ENCODE data around the gene LTBP1. TPM values are rescaled to one million over a fixed set of nuclear protein-coding genes. Genes with fewer than 3 reads are reported as not detected.
"Not testable (repeated sequence)": the region's sequence is repeated elsewhere in the genome, so short reads cannot be mapped to it uniquely, and the experiment has no call there.

LTBP1 gene
- total RNA-seq, 4 donors from 2014 or later: 3.8 to 20.8 (median 11.3) TPM

GRCh38 chr2:33365264-33365970 lies 418.7 kb downstream of the LTBP1 start:
- WGBS, 2 donors: 79 to 84% methylated on average over 9 of the region's 9 CpGs
- DNase-seq (ENCODE audit: low spot score in 2 of 2): no peak
- intact Hi-C loops (cut with DNase I; ENCODE audit: low total_unique reads): no loop called here
- no peak overlapping the region for H3K4me3 ChIP-seq (ENCODE audit: low read depth, poor library complexity, severe bottlenecking)
- no peak for TF ChIP-seq POLR2A (IDR thresholded peaks at IDR 0.05)
- no peak for TF ChIP-seq CTCF (IDR thresholded peaks at IDR 0.05)

DNA sequence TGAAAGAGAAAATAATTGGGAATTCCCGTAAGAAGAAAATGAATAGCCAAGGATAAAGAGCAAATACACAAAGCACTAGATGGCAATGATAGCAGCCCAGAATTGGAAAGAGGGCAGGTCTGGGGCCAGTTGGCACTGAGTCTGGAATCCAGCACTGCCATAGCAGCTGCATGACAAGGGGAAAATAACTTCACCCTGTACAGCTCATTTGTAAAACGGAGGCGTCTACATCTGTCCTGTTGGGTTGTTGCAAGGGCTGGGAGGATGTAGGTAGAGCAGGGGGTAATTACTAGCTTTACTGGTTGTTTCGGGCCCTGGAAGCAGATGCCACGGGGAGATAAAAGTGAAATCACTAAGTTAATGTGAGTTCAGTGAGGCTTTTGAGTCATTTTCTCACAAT lies 419.7 kb downstream of the LTBP1 start:
- H3K4me3 ChIP-seq (ENCODE audit: low read depth, poor library complexity, severe bottlenecking): no peak overlapping the region
- no peak for TF ChIP-seq POLR2A (IDR thresholded peaks at IDR 0.05)
- no peak for TF ChIP-seq CTCF (IDR thresholded peaks at IDR 0.05)
- no peak for DNase-seq (ENCODE audit: low spot score in 2 of 2)
- intact Hi-C loops (cut with DNase I; ENCODE audit: low total_unique reads): no loop called here
- 50 to 55% methylated on average over 5 of the region's 5 CpGs for WGBS, 2 donors

DNA sequence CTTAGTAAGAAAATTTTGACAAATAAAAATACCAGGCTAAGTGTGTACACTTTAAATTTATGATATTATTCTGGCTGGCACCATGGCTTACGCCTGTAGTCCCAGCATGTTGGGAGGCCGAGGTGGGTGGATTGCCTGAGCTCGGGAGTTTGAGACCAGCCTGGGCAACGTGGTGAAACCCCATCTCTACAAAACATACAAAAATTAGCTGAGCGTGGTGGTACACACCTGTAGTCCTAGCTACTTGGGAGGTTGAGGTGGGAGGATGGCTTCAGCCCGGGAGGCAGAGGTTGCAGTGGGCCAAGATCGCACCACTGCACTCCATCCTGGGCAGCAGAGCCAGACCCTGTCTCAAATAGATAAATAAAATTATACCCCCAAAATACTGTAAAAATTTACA lies 421.8 kb downstream of the LTBP1 start:
- intact Hi-C loops (cut with DNase I; ENCODE audit: low total_unique reads); DNase-seq (ENCODE audit: low spot score in 2 of 2): not testable (repeated sequence)
- WGBS, 2 donors: 96% methylated on average over 7 of the region's 7 CpGs

DNA sequence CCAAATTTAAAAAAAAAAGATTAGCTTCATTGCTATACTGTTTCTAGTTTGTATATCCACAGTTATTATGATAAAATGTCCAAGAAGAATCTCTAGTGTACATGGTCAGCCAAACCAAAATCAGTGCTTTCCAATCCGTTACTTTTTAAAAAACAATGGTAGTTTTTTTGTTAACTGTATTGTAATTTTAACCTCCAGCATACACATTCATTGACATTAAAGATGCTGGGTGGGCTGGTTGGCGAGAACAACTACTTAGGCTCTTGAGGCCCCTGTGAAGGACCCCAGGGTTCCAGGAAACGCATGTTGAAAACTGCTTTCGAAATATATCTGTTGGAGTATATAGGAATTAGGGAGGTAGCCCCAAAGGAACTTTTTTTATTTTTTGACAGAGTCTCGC lies 422.4 kb downstream of the LTBP1 start:
- DNase-seq (ENCODE audit: low spot score in 2 of 2): no peak
- no peak overlapping the region for H3K4me3 ChIP-seq (ENCODE audit: low read depth, poor library complexity, severe bottlenecking)
- intact Hi-C loops (cut with DNase I; ENCODE audit: low total_unique reads): no loop called here
- no peak for TF ChIP-seq POLR2A (IDR thresholded peaks at IDR 0.05)
- no peak for TF ChIP-seq CTCF (IDR thresholded peaks at IDR 0.05)
- 95 to 98% methylated on average over 5 of the region's 5 CpGs for WGBS, 2 donors

More for the DNA sequence above, 421.8 kb downstream of the LTBP1 start:
- not testable (repeated sequence) for H3K4me3 ChIP-seq (ENCODE audit: low read depth, poor library complexity, severe bottlenecking)

DNA sequence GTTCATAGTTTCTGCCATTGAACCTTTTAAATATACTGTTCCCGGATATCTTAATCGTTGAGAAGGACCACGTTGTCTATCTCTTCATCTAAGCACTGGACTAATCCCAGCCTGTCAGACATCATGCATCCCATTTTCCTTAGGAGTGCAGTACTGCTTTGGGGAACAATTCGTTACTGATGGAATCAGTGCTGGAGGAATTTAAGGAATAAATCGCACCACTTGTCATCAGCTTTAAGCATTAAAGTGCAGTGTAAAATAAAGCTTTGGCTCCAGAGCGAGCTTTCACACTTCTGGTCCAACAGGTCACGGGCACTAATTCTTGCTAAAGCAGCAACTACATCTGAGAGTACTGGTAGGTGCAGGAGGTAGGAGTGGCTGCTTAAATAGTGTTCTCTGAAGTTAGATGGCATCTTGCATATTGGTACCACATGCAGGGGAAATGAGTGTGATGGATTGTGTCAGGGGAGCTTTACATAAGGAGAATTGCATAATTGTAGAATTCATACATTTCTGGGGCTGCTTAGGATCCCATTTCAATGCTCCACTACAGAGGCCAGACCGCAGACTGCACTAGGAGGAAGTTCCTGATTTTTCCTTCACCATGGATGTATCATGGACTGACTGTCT lies 424.0 kb downstream of the LTBP1 start:
- H3K4me3 ChIP-seq (ENCODE audit: low read depth, poor library complexity, severe bottlenecking): no peak overlapping the region
- no peak for DNase-seq (ENCODE audit: low spot score in 2 of 2)
- TF ChIP-seq POLR2A (IDR thresholded peaks at IDR 0.05): no peak
- TF ChIP-seq CTCF (IDR thresholded peaks at IDR 0.05): no peak
- WGBS, 2 donors: 71 to 74% methylated on average over 8 of the region's 8 CpGs
- intact Hi-C loops (cut with DNase I; ENCODE audit: low total_unique reads): loop anchor here (10.0 kb wide), 1 partner anchor 336 kb away; no protein-coding TSS in a partner anchor

GRCh38 chr2:33371304-33372090 lies 424.7 kb downstream of the LTBP1 start:
- intact Hi-C loops (cut with DNase I; ENCODE audit: low total_unique reads): loop anchor here (10.0 kb wide), 1 partner anchor 337 kb away; no protein-coding TSS in a partner anchor
- DNase-seq (ENCODE audit: low spot score in 2 of 2): no peak
- TF ChIP-seq CTCF (IDR thresholded peaks at IDR 0.05) (no peak), POLR2A (IDR thresholded peaks at IDR 0.05) (no peak)
- 82 to 86% methylated on average over 8 of the region's 8 CpGs for whole genome bisulfite sequencing, 2 donors
- H3K4me3 ChIP-seq (ENCODE audit: low read depth, poor library complexity, severe bottlenecking): no peak overlapping the region

Data from lower leg skin (tissue), 4 donors.